Vagina (tissue), 2 donors: ENCODE data around the gene PRF1. TPM values are rescaled to one million over a fixed set of nuclear protein-coding genes. Genes with fewer than 3 reads are reported as not detected.
A peak's percentile ranks its signal among the peaks of the same experiment; 100 is the strongest.

Experiments used
- DNase-seq, 2 donors: peaks; one replicate each; pipeline ENCODE4 v3.0.0-alpha.2; 2017; ENCODE audit errors: extremely low spot score in 2 of 2
- H3K27ac ChIP-seq: fragments of 200-600 bp; sonication (generic); one replicate; pipeline ENCODE4 v1.5.1; 2019
- H3K27me3 ChIP-seq: fragments of 200-600 bp; sonication (generic); one replicate; pipeline ENCODE4 v1.5.1; 2019
- H3K36me3 ChIP-seq, 2 donors: fragments of 200-600 bp; sonication (generic); one replicate each; pipeline ENCODE4 v1.5.1; 2017 to 2019
- H3K4me1 ChIP-seq: fragments of 200-600 bp; sonication (generic); one replicate; pipeline ENCODE4 v1.5.1; 2019
- H3K4me3 ChIP-seq, 2 donors: fragments of 200-600 bp; sonication (generic); 1 replicate in 1 of 2; 2 replicates in 1 of 2; pipeline ENCODE4 v1.5.1; 2016 to 2019
- H3K9me3 ChIP-seq: fragments of 200-600 bp; sonication (generic); one replicate; pipeline ENCODE4 v1.5.1; 2019
- CTCF ChIP-seq, 3 experiments: fragments of 450-650 bp in 2 of 3; fragments of 200-600 bp in 1 of 3; sonication (generic) in 1 of 3; IDR thresholded peaks; one replicate each; pipeline ENCODE4 v1.5.1; 2017 to 2019; ENCODE audit warnings: antibody characterized with exemption in 3 of 3, mild to moderate bottlenecking in 2 of 3, moderate library complexity in 2 of 3
- POLR2A ChIP-seq, 2 donors: fragments of 450-650 bp; IDR thresholded peaks; one replicate each; pipeline ENCODE4 v1.6.1; 2017; ENCODE audit warnings: antibody characterized with exemption in 2 of 2, mild to moderate bottlenecking in 2 of 2, moderate library complexity in 2 of 2
- POLR2AphosphoS5 ChIP-seq, 2 donors: sonication (generic); formaldehyde crosslinking; IDR thresholded peaks; one replicate each; pipeline ENCODE4 v1.9.0; 2017; ENCODE audit warnings: antibody characterized with exemption in 2 of 2, mild to moderate bottlenecking in 2 of 2, low read depth in 1 of 2; ENCODE audit not compliant: insufficient read depth in 1 of 2
- intact Hi-C: fragments of 100-400 bp; cut with DNase I; formaldehyde crosslinking; loops from one replicate; pipeline ENCODE4 v1.15.1; 2023
- total RNA-seq: library from RNA; depleted of rRNA; stranded (reverse); fragments of >200 nt; gene quantifications from one replicate; pipeline ENCODE4 v1.2.3, GENCODE V29; 2016

The PRF1 gene
- total RNA-seq, 1 donor from 2014 or later: 20.9 TPM

DNA sequence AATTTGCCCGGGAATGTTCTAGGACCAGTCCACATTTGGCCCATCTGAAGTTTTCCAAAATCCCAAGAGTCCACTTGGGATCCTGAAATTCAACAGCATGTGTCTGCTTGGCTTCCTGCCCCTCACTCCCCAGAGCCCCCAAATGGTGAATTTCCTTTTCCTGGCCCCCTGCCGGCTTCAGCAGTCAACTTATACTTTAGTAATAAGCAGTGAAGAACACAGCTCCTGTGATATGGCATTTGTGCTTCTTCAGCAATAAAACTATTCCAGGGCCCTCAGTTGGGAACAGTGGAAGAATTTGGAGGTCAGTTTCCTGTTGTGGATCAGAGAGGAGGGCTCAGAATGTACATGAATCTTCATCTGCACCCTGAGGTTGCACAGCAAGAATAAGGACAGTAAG lies 51.1 kb downstream of the PRF1 start:
- H3K36me3 ChIP-seq: no peaks in the 10 kb centered on the region
- DNase-seq: no peak
- H3K27me3 ChIP-seq: no peaks in the 10 kb centered on the region
- H3K4me3 ChIP-seq: no peak overlapping the region
- TF ChIP-seq CTCF (IDR thresholded peaks at IDR 0.05) (no peak), POLR2A (IDR thresholded peaks at IDR 0.05) (no peak), POLR2AphosphoS5 (IDR thresholded peaks at IDR 0.05; ENCODE audit: insufficient read depth in 1 of 2, low read depth in 1 of 2) (no peak)
- intact Hi-C loops: loop anchor here (2.0 kb wide), 1 partner anchor 207 kb away; no protein-coding TSS in a partner anchor
- no peaks in the 10 kb centered on the region for H3K9me3 ChIP-seq
- no peaks in the 10 kb centered on the region for H3K4me1 ChIP-seq
- H3K27ac ChIP-seq: no peak overlapping the region

DNA sequence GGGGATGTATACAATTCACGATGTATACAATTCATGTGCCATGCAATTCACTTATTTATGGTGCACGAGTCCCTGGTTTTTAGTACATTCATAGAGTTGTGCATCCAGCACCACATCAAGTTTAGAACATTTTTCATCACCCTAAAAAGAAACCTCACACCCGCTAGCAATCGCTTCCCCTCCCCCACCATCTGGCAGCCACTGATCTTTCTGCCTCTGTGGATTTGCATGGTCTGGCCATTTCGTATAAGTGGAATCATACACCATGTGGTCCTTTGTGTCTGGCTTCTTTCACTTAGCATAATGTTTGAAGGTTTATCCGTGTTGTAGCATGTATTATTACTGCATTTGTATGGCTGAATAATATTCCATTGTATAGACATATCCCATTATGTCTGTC lies 52.1 kb downstream of the PRF1 start:
- H3K27me3 ChIP-seq: no peaks in the 10 kb centered on the region
- no peaks in the 10 kb centered on the region for H3K4me1 ChIP-seq
- TF ChIP-seq POLR2AphosphoS5 (IDR thresholded peaks at IDR 0.05; ENCODE audit: insufficient read depth in 1 of 2, low read depth in 1 of 2): no peak
- TF ChIP-seq CTCF (IDR thresholded peaks at IDR 0.05): no peak
- TF ChIP-seq POLR2A (IDR thresholded peaks at IDR 0.05): no peak
- no peak for DNase-seq
- no peaks in the 10 kb centered on the region for H3K9me3 ChIP-seq
- no peak overlapping the region for H3K4me3 ChIP-seq
- no peaks in the 10 kb centered on the region for H3K36me3 ChIP-seq
- intact Hi-C loops: loop anchor here (2.0 kb wide), 1 partner anchor 208 kb away; no protein-coding TSS in a partner anchor
- H3K27ac ChIP-seq: no peak overlapping the region

DNA sequence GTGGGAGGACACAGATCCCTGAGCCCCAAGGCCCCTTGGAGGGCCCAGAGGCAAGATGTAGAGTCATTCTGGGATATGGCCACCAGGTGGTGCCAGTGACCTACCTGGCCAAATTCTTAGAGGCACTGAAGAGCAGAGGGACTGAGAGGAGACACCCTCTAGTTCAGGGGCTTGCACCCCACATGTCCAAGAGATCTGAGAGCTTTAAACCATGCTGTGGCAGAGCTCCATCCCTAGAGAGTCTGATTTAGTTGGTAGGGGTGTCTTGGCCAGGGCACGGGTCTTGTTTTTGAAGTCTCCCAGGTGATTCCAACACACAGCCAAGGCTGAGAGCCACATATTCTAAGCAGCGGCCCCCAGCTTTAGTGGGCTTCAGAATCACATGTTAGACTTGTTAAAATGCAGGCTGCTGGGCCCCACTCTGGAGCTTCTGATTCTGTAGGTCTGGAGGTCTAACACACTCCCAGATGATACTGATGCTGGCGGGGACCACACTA lies 52.5 kb downstream of the PRF1 start:
- intact Hi-C loops: loop anchor here (2.0 to 5.0 kb wide), 2 partner anchors 209 to 327 kb away; no protein-coding TSS in a partner anchor
- no peak overlapping the region for H3K4me3 ChIP-seq
- no peaks in the 10 kb centered on the region for H3K36me3 ChIP-seq
- TF ChIP-seq POLR2A (IDR thresholded peaks at IDR 0.05): no peak
- peak; percentile 87 to 95 (median 92) for TF ChIP-seq CTCF (IDR thresholded peaks at IDR 0.05)
- no peaks in the 10 kb centered on the region for H3K9me3 ChIP-seq
- H3K27me3 ChIP-seq: no peaks in the 10 kb centered on the region
- H3K4me1 ChIP-seq: no peaks in the 10 kb centered on the region
- no peak for DNase-seq
- H3K27ac ChIP-seq: no peak overlapping the region

DNA sequence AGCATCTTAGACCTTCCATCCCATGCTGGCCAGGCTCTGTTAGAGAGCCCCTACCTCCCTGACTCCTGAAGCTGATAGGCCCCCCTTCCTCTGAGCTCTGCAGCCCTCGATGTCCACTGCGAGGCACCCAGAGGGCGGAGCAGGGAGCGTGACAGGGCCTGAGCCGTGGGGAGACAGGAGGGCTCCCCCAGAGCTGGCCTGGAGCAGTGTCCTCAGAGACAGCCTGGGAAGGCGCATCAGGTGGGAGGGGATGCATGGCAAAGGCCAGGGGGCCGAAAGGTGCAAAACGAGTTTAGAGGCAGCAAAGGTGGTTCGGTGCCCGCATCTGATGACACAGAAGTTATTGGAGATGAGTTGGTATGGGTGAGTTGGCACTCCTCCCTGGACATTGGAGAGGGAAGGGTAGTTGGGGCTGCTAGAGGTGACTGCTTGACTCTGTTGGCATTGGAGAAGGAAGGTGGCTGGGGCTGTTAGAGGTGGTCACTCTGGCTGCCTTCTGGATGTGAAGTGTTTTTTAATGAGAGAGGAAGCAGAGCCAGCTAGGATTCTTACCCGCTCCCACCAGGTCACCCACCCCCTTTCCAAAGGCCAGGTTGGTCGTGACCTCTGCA lies 53.1 kb downstream of the PRF1 start:
- no peak for TF ChIP-seq POLR2A (IDR thresholded peaks at IDR 0.05)
- no peak for TF ChIP-seq CTCF (IDR thresholded peaks at IDR 0.05)
- no peak for TF ChIP-seq POLR2AphosphoS5 (IDR thresholded peaks at IDR 0.05; ENCODE audit: insufficient read depth in 1 of 2, low read depth in 1 of 2)
- intact Hi-C loops: loop anchor here (5.0 kb wide), 1 partner anchor 328 kb away; no protein-coding TSS in a partner anchor

More for the DNA sequence above, 53.1 kb downstream of the PRF1 start:
- no peak overlapping the region for H3K27ac ChIP-seq
- no peaks in the 10 kb centered on the region for H3K4me1 ChIP-seq
- no peaks in the 10 kb centered on the region for H3K36me3 ChIP-seq
- DNase-seq: no peak
- H3K9me3 ChIP-seq: no peaks in the 10 kb centered on the region
- H3K4me3 ChIP-seq: no peak overlapping the region
- no peaks in the 10 kb centered on the region for H3K27me3 ChIP-seq

Other genes with a start within 250 kb of the PRF1 start
- gene LRRC20, start 220.1 kb downstream of the PRF1 start, total RNA-seq: 10.8 TPM
- gene EIF4EBP2, start 198.6 kb downstream of the PRF1 start, total RNA-seq: 47.4 TPM
- gene NODAL, start 161.1 kb downstream of the PRF1 start, total RNA-seq: not detected
- gene PALD1, start 124.0 kb downstream of the PRF1 start, total RNA-seq: 6.9 TPM
- not detected for gene ADAMTS14, start 69.8 kb upstream of the PRF1 start, total RNA-seq
- not detected for gene TBATA, start 182.6 kb upstream of the PRF1 start, total RNA-seq
- 33.1 TPM for gene SGPL1, start 213.2 kb upstream of the PRF1 start, total RNA-seq